DMS53 treated with DMSO at 0.1 percent for 48 hours (cell line): Measurements from ENCODE around the gene ACSF2.
A peak's percentile ranks its signal among the peaks of the same experiment; 100 is the strongest.

Source experiments
- DNase-seq: peaks from one replicate; lab custom pipeline; 2025; ENCODE audit not compliant: unreplicated experiment; lab: John Stamatoyannopoulos, UW

ACSF2 gene

DNA sequence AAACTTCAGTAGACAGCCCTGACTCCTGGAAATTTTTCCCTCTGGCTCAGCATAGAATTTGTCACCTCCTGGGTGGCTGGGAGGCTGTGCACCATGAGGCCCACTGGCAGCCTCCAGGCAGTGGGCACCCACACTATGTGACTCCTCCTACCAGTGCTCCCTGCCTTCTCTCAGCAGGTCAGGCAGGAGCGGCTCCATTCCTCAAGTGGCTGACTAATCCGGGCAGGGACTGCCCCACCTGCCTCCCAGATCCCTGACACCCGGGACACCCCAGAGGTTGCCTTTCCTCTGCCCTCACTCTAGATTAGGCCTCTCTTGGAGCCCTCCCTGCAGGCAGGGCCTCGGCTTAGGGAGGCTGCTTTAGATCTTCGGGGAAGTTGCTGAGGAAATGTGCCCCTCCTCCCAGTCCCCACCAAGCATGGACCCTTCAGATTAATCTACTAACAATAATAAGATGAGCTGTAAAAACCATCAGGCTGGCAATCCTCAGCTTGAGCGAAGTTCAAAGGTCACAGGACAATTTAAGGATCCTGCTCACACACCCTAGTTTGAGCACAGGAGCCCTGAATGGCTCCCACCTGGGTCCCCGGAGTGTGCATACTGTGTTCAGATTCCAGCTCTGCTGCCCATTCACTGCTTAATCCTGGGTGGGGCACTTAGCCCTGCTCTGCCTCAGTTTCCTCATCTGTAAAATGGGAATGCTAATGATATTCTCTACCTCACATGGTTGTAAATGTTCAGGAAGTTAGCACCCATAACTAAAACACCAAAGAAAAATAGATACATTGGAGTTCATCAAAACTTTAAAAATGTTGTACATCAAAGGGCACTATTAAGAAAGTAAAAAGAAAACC is 72.2 kb downstream of the ACSF2 start:
- DNase-seq: peak; percentile 42

- no peak for DNase-seq
Observed at GRCh38 chr17:50499270-50499669, 73.3 kb downstream of the ACSF2 start.

DNA sequence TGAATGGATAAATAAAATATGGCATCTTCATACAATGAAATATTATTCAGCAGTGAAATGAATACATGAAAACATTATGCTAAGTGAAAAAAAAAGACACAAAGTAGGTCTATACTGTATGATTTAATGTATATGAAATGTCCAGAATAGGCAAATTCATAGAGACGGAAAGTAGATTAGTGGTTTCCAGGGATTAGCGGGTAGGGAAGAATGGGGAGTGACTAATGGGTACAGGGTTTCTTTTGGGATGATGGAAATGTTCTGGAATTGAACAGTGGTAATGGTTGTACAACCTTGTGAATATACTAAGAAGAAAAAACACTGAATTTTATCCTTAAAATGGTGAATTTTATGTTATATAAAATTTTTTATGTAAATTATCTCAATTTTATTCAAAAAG is 73.7 kb downstream of the ACSF2 start:
- no peak for DNase-seq

- DNase-seq: no peak
Observed at GRCh38 chr17:50501054-50501453, 75.0 kb downstream of the ACSF2 start.

DNA sequence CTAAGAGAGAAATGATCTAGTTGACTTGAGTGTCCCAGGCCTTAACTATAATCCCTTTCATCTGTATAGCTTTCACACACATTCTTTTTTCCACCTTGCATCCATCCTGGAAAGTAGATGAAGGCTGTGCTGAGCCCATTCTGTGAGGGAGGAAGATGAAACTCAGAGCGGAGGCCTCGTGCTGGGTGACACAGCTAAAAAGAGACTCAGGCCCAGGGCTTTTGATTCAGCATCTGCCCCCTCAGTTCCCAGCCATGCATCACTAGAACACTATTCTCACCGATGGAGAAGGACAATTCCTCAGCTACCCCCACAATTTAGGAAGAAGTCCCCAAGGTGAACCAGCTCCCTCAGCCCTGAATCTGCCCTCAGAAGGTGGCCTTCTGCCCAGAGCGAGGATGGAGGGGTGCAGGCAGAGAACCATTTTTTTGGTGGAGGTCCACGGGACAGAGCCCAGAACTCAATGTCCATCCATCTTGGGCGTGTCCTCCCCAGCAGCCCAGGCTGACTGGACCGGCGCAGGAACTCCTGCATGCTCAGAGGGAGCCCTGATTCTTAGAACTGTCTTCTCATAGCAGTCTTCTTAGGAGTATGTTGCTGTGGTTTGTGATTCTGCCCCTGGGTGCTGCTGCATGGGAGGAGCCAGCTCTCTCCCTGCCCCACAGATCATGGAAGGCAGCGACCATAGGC is 76.4 kb downstream of the ACSF2 start:
- no peak for DNase-seq

DNA sequence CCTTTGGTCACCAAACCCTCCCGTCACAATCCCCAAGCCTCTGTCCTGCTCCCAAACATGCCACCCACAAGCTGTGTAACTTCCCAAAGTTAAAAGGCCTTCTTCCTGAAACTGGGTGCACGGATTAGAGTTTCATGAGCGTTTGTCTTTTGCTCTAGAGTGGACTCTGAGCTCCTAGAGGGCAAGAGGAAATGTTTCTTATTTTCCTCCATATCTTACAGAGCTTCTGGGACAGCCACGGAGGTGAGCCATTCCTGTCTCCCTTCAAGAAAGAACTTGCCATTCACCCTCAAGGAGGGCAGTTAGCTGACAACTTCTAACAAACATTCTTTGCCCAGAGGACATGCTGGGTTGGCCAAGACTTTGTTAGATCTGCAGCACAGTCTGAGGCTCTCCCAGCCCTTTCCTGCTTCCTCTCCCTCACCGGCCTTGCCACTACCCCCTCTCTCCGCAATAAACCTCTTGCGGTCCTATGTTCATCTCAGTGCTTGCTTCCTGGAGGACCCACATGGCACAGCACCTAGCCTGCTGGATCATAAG is 79.6 kb downstream of the ACSF2 start:
- no peak for DNase-seq

DNA sequence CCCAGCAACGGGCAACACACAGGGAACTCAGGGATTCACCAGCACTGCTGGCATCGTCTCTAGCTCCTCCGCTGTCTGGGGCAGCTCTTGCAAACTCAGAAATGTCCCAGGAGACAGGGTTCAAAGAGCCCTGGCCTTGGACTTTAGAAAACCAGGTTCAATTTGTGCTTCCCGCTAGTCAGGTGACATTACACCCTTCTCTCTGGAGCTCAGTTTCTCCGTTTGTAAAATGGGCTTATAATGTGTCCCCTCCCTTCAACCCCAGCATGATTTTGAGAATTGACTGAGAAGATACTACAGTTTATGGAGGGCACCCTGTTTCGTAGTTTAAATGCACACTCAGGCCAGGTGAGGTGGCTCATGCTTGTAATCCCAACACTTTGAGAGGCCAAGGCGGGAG is 80.3 kb downstream of the ACSF2 start:
- no peak for DNase-seq

- DNase-seq: peak; percentile 85
Observed at GRCh38 chr17:50507871-50508572, 82.0 kb downstream of the ACSF2 start, which contains the start of gene MYCBPAP. MYCBPAP (plus strand) TSS chr17:50508439; CDS start chr17:50508675, 236 bp downstream.

DNA sequence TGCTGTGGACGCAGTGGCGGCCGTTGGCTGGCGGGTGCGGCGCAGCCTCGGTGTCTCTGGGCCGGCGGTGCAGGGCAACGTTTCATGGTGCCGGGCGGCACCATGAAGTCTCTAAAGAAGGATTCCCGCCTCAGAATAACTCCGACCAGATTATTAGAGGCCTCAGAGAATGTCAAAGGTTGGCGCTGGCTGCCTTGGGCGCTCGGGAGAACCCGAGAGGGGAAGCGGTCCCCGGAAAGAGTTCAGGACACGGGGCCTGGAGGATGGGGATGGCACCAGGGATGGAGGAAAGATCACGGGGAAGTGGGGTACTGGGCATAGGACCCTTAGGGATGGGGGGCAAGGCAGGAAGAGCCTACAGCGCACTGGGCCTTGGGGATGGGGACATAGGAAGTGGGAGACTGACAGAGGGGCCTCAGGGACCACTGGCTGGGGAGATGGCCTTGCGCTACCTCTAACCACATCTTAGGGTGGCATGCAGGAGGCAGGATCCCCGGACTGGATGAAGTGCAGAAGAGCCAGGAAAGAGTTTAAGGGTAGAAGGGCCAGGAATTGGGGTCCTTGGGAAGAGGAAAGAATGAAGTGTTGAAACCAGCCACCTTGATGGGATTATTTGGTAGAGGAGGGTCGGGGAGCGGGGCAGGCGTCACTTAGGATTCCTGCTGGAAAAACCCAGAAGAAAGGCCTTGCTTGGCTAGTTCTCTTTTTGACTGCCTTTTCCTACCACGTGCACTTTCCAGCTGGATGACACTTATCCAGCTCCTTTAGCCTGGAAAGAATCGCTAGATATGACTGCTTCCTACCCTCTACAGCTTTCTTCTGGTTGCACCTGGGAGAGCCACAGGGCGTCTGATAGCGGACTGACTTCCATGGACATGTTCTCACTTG is 82.8 kb downstream of the ACSF2 start:
- DNase-seq: no peak

- no peak for DNase-seq
Observed at GRCh38 chr17:50511058-50511457, 85.0 kb downstream of the ACSF2 start.

GRCh38 chr17:50513495-50513894 is 87.5 kb downstream of the ACSF2 start:
- DNase-seq: no peak

- DNase-seq: no peak
Observed at GRCh38 chr17:50514388-50514787, 88.4 kb downstream of the ACSF2 start.

DNA sequence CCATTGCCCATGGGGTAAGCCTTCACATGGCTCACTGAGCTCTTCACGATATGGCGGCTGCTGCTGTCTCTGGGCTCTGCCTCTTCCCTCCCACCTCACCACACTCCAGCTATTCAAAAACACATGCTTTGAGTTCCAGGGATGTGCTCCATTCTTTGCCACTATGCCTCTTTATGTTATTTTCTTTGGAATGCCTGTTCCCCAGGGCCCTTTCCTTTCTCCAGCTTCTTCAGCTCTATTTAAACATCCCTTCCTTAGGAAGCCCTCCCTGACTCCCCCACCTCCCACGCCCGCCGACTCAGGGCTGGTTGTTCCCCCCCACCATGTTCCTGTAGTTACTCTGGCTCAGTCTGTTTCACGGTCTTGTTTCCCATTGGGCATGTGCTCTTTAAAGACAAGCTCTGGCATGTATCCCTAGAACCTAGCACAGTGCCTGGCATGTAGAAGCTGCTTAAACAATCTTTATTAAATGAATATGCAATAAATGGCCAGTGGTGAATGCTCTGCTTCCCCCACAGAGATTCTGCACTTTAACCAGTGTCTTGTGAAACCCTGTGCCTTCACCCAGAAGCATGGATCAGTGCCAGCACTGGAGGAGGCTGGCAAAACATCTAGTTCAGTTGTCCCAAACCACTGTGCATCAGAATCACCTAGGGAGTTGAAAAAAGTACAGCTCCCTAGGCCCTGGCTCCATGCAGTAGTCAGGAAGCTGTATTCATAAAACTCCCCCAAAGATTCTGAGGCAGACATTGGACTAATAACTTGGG is 89.1 kb downstream of the ACSF2 start:
- DNase-seq: no peak

DNA sequence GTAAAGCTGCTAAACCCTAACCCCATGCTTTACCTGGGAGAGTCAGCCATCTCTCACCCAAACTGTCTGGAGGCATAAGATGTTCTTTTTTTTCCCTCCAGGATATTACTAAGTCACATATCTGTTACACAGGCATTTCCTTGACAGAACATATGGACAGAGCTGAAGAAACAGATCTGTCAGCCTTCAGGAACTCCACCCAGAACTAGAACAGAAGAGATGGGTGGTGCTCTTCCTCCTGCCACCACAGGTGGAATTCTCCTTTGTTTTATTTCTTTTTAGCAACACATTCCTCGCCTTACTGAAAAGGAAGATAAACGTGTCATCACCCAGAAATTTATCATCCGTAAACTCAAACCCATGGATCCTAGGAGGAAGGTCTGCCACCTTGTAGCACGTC is 91.0 kb downstream of the ACSF2 start:
- DNase-seq: no peak

GRCh38 chr17:50517504-50518383 is 91.7 kb downstream of the ACSF2 start:
- DNase-seq: no peak

DNA sequence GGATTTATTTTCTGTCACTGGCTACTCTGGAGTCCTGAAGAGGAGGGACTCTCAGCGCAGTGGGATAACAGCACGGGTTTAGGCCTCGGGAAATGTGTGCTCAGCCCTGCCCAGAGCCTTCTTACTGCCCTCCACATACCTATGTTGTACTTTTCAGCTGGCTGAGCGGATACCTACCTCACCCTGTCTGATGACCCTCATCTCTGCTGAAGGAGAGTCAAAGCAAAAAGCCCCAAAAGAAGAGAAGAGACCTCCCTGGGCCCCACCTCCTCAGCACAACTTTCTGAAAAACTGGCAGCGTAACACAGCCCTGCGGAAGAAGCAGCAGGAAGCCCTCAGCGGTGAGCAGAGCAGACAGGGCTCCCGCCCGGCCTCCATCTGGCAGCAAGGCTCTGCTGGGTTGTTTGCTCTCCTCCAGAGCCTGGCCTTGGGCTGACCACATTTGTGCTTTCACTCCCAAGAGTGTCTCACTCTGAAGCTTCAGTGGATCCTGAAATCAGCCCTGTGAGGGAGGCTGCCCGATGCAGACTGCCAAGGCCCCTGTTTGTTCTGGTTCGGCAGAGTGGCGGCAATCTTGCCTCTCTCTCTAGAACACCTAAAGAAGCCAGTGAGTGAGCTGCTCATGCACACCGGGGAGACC is 92.5 kb downstream of the ACSF2 start:
- DNase-seq: no peak

DNA sequence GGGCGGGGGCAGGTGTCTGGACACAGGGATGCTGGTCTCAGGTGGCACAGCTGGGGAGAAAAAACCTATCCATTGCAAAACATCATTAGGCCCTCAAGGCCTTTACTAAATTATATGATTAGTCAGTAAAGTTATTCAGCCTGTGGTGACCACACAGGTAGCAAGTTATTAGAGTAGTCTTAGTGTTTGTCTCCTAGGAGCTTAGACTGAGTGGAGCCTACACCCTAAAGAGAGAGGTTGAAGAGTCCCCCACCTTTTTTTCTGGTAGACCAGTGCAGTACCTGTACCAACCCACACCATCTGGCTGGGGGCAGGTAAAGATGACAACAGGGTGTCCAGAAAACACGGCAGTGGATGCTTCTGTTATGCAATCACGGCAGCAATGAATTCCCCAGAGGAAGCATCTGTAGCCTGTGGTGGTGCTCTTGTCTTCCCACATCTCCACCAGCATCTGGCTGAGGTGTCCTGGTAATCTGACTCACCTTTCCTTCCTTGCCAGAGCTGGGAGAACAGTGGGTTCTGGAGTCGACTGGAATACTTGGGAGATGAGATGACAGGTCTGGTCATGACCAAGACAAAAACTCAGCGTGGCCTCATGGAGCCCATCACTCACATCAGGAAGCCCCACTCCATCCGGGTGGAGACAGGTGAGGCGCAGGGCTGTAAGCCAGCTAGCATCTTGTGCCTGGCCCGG is 93.3 kb downstream of the ACSF2 start:
- DNase-seq: no peak

GRCh38 chr17:50520483-50520882 is 94.5 kb downstream of the ACSF2 start:
- no peak for DNase-seq
